Measurements from ENCODE around the gene TTC22.

GRCh38 chr1:54786778-54787177, 14.3 kb downstream of the TTC22 start:
- TF ChIP-seq CTCF (IDR thresholded peaks at IDR 0.05; ENCODE audit: borderline replicate concordance, extremely low read depth, low read length, poor library complexity, severe bottlenecking) (no peak), EZH2 (IDR thresholded peaks at IDR 0.05; ENCODE audit: borderline replicate concordance, low read depth, low read length, severe bottlenecking) (no peak)
